Activated T-cell treated with anti-CD3 and anti-CD28 coated beads, Interleukin-2, amount 50 U/mL, for 1 hour (primary cell): ENCODE data around the gene KCNK10.

ENCODE experiments used
- DNase-seq: peaks from one replicate; pipeline ENCODE4 v3.0.0-alpha.2; 2020

The KCNK10 gene

DNA sequence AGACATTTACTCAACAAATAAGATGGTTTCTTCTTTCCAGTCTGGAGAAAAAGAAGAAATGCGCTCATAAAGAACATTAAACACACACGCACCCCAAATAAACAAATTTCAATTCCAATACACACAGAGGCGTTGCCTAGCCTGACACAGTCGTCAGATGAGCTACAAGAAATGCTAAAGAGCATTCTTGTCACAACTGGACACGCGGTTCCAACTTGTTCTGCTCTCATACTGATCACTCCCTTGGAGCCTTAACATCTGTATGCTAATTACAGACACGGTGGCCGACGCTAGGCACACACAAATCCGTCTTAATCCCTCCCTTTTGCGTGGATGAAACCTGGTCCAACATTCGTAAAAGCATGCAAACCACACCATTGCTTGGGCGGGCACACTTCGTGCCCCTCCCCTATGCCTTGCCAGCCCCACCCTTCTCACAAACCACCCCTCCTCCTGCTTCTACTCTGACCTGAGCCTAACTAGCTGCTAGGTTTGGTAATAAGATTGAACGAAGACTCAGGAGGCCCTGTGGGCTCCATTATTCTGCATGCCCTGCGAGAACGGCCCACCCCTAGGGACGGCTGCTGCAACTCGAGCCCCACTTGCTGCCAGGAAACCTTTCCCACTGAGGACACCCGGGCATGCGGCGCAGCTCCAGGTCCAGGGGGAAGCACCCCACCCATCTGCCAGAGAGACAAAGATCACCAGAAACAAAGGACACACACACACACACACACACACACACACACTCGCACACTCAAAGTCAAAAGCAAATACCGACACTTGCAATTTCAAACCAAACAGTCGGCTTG, 1.2 kb downstream of the KCNK10 start:
- DNase-seq = no peak

DNA sequence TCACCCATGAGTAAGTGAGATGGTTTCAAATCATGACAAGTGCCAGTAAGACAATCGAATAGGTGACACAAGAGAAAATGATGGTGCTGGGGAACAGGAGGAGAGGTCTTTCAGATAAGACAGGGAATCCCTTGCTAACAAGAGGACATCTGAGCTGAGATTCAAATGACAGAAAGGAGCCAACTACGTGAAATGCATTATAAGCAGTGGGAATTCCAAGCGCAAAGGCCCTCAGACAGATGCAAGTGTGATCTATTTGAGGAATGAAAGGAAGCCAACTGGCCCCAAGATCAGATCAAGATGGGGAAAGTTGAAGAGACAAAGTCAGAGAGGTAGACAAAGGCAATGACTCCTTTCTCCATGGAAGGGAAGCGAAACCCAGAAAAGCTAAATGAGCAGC, 4.7 kb downstream of the KCNK10 start:
- DNase-seq = no peak

DNA sequence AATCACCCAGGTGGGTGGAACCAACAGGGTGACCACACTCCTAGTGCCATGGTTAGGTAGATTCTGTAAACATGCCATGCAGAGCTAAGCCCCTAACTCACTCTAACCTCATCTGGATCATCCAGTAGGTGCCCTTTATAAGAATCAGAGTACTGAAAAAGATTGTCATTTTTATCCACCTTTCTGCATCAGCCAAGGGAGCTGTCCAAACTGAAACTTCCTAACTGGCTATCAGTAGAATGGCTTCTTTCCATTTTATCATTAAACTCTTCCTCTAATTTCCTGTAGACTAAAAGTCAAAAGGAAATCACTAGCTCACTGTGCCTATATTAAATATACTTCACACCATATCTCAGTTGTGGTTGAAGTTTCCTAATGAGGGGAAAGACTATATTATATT, 6.5 kb downstream of the KCNK10 start:
- DNase-seq = no peak

DNA sequence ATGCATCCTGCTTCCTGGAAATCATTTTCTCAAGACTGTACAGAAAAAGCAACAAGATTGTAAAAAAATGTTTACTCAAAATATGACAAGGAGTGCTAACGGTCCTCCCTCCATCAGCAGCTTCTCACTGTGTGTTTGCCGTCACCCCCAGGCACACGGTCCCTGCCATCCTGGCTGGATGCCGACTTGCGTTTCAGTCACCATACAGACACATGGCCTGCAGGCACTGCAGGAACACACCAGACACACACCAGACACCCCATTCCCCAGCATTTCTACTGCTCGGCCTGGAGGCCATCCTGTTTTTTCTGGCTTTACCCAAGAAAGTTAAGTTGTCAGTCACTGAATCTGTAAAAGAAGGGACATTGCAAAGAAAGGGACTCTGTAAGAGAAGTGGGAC, 10.8 kb downstream of the KCNK10 start:
- no peak for DNase-seq

DNA sequence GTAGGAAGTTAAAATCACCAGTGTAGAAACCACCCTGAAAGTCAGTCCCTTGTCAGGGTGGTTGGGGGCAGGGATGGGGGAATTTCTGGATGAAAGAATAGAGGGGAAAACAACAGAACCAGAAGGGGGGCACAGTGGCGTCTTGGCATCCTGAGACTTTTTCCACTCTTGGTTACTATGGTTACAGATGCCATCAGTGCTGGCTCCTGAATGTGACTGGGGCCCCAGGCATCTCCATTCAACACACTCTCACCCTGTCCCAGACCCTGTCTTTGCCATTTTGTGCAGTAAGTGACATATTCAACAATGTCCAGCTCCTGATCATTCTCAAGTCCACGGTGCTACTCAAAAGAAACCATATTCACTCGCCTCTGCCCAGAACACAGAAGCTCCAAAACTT, 11.3 kb downstream of the KCNK10 start:
- DNase-seq = no peak

DNA sequence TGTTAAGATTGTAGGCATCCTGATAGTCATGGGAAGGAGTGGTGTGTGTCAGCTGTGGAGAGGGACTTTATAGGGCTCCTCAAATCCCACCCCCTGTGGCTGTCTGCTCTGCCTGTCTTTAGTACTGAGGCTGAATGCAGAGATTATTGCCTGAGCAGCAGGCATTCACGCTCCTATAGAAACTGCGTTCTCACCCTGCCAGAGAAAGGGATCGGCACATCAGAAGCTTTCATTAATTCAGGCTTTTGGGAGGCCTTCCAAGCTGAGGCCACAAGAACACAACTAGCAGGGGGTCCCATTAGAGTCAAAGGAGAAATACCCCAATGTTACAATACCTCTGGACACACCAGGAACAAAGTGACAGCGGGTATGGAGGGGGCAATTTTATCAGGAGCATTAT, 12.6 kb downstream of the KCNK10 start:
- no peak for DNase-seq

DNA sequence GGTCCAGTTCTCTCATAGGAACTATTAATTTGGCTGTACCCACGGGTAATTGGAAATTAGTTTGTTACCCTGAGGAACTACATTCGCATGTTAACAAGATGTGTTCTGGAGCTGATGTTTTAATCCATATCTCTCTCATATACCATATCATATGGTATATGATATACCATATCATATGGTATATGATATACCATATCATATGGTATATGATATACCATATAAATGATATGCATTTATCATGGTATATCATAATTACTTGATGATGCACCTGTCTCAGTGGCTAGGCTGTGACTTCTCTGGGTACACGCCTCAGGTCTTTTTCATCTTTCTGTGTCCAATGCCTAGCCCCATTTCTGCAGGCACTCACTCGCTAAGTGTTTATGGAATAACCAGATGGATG, 13.0 kb downstream of the KCNK10 start:
- DNase-seq = no peak

DNA sequence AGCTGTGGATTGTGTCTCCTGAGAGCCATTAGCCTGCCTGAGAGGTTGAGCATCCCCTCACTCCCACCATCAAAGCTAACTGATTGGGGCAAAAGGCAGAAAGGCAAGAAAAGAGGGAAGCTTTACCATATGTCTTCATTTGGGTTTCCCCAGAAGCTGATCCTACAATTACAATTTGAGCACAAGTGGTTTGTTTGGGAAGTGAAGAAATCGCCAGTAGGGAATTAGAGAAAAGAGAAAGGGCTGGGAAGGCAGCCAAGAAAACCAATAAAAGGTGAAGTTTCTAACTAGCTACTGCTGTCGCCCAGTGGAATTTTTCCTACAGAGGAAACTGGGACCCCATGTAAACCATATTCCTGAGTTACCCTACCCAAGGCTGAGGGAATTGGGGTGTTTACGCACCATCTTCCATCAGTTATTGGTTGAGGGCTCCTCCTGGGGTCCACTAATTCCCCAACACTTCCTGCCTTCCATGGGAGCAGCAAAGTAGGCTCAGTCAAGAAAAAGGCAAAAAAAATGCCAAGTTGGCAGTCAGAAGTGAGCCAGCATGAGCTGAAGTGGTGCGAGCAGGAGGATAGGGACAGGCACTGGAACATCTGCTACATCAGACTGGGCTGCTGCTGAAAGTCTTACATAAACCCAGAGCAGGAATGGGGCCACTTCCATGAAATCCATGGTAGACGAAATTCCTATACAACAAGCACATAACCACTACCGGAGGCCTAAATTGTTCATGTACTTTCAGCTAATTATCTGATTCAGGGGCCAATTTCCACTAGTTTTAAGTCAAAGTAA, 17.3 kb downstream of the KCNK10 start:
- no peak for DNase-seq

DNA sequence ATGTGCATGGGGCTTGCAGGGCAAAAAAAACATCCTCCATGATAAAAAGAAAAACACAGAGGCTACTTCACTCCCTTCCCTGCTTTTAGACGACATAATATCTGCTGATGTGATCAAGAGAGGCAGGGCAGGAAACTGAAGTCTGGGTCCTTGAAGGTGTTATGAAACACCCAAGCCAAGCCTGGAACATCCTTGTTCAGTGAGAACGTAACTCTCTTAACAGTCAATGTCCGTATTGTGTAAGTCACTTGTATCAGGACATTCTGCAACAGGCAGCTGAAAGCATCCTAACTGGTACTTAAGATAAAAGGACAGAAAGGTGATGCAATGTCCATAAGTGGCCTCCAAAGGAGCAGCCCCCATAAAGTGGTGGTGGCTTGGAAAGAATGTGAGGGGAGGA, 20.0 kb downstream of the KCNK10 start:
- DNase-seq = no peak

DNA sequence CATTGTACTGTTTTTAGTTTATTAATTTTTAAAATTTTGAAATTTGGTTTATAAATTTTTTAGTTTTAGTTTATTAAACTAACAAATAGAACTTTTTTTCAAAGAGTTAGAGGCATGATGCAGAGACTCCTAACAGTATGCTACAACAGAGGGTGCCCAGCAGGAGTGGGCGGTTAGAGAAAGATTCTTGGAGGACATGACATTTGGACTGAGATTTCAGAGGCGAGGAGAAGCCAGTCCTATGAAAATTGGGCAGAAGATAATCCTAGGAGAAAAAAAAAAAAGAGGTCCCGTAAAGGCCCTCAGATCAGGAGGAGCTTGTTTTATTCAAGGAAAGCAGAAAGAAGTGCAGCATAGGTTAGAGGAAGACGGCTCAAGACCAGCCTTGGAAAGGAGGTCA, 21.7 kb downstream of the KCNK10 start:
- DNase-seq = no peak

DNA sequence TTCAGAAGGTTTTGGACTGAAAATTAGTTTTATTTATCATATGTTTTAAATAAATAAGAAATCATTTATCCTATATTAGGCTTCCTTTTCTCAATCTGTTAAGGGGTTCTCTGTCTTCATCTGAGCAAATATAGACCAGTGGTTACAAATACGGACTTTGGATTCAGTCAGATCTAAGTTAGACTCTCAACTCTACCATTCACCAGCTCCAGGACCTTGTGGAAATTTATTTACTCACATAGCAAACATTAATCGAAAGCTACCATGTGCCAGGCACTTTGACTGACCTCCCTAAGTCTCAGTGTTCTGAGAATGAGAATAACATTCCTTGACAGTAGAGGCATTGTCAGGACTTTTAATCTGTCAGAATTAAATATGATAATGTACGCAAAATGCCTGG, 22.3 kb downstream of the KCNK10 start:
- DNase-seq = no peak

DNA sequence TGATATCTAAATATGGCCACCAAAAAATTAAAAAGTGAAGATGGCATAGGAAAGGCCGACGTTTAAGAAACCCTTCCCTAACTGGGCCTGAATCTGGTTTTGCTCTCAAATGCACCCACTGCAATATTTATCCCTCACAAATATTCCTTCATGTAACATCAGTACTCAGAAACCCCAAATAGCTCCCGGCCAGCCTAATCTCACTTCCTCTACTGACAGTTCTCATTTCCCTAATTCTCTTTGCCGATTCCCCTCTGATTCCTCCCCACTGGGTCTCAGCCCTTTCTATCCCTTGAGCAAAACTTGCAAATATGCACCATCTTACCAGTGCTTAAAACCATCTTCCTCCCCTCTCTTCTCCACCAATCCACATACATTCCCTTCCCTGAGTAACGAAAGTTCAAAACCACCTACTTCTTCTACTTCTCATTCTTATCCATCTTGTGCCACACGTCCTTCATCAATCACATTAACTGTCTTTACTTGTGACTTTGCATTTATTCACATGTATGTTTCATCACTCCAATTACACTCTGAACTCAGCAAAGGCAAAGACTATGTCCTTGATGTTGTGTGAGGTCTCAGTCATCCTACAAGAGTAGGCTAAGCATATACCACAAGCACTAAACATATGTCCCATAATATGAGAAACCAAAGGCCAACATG, 23.1 kb downstream of the KCNK10 start:
- DNase-seq = no peak

DNA sequence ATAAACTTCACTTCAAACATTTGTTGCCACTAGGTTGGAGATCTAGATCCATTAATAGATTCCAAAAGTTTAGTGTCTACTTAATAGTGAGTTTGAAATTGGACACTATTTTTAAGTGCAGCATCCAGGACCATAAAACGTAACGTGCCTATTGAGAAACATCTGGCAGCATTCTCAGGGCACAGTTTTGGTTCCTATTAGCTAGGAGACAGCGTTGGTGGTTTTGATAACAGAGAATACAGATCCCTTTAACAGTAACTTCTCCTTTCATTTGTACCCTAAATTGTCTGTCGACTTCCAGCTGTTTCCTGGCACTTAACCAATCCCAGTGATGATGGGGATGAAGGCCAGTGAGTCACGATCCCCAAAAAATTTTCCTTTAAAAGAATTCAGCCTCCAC, 25.8 kb downstream of the KCNK10 start:
- DNase-seq = no peak

DNA sequence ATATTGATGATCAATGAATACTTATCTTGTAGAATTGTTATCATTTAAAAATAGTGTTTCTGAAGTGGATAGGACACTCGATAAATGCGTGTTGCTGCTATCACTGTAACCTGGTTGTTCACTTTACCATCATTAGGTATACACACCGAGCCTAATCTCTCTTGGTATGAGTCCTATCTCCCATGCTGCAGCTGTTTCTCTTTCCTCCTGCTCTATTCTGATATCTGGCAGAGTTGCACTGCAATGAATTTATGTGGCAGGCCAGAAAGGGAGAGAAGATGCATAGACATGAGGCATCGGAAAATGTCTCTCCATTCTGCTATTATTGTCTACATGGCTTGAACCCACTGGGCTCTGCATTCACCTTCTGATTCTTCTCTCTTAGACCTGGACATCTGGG, 26.7 kb downstream of the KCNK10 start:
- DNase-seq = no peak

DNA sequence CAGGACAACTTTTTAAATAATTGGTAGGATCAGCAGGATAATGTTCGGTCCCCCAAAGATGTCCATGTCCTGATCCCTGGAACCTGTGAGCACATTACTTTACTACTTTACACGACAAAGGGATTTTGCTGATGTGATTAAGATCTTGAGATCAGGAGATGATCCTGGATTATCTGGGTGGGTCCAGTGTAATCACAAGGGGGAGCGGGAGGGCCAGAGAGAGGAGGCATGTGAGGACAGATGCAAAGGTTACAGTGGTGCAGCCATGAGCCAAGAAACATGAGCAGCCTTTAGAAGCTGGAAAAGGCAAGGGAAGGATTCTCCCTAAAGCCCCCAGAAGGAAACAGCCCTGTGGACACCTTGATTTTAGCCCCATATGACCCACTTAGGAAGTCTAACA, 33.1 kb downstream of the KCNK10 start:
- DNase-seq = no peak

DNA sequence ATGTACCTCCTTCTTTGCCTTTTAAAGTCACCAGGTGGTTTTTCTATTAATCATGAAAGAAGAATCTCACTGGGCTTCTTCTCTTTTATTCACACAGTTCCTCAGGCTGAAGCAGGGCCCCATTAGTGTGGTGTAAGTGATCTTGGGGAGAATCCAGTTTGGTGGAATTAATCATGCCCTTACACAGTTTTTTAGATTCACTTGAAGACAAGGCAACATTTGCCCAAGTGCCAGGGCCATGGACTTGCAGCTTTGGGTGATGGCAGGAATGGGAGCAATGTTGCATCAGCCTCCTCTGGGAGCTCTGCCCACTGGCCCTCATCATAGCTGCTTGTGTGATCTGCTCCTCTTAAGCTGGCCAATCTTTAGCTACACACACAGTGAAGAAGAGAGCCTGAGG, 33.8 kb downstream of the KCNK10 start:
- DNase-seq = no peak

DNA sequence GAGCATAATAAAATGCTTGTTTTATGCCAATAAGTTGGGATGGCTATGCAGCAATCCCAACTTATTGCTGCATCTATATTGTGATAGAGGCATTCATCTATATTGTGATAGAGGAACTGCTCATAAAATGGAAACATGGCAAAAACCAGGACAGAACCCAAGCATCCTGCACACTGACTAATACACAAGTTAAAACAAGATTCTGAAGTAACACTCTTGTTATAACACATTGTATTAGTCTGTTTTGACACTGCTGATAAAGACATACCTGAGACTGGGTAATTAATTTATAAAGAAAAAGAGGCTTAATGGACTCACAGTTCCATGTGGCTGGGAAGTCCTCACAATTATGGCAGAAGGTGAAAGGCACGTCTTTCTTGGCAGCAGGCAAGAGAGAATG, 36.8 kb downstream of the KCNK10 start:
- no peak for DNase-seq

DNA sequence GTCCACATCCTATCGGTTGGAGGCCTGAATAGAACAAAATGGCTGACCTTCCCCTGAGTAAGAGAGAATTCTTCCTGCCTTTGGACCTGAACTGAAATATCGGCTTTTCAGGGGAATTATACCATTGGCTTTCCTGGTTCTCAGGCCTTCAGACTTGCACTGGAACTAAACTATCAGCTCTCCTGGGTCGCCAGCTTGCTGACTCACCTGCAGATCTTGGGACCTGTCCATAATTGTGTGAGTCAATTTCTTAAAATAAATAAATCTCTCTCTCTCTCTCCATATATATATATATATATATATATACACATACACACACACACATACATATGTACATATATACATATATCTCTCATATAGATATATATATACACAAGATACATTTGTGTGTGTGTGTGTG, 41.6 kb downstream of the KCNK10 start:
- DNase-seq = no peak

DNA sequence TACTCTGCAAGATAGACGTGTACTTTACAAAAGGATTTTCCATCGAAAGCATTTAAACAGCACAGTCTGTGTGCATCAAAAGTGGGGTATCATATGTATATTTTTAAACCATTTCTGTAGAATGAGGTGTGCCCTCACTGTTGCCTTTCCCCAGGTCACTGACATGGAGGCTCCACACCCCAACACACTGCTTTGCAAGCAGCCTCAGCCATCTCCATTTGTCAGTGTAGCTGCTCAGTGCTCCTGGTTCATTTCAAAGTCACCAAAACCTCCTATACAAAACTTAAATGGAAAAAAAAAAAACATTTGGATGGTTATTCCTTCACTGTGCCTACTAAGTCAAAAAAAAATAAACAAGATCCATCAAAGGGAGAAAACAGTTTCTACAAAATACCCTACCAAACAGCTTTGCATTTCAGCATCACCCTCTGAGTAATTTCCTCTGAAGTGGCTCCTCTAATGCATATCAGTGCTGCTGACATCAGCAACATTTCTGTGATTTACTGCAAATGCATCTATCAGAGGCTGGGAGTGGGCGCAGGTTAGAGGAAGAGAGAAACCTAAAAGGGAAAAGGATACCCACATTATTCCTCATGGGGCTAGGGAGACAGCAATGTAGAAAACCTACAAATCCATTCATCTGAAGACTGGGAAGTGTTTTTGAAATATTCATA, 46.0 kb downstream of the KCNK10 start:
- DNase-seq = no peak

DNA sequence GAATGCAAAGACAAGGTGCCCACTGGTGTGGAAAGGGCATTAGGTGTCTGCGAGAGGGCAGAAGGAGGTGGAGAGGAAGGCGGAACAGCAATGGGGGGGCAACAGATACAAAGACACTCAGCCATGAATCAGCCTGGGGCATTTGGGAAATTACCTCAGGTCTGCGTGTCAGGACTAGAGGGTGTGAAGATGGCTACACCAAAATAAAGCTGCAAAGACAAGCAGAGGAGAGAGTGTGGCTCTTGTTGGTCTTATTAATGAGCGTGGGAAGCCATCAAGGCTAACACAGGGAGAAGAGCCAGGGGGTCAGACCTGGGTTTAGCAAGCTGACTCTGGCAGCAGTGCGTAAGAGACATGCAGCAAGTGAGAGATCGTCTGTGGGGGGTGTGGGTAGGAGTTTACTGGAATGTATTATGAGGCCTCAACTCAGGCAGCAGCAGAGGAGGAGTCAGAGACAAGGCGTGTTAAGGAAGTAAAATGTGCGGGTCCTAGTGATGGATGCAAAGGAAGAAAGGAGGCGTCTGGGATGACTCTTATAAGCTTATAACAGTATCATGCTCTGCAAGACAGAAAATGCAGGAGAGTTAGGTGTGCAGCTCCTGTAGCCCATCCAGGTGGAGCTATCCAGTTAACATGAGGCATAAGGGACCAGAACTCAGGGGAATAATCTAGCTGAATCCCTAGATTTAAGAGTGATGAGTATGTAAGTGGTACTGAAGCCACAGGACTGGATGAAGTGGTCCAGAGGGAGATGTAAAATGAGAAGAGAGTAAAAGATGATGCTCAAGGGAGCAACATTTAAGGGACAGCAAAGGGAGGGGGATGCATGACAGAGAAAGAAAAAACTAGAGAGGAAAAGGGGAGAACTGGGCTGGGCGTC, 50.4 kb downstream of the KCNK10 start:
- DNase-seq = no peak

DNA sequence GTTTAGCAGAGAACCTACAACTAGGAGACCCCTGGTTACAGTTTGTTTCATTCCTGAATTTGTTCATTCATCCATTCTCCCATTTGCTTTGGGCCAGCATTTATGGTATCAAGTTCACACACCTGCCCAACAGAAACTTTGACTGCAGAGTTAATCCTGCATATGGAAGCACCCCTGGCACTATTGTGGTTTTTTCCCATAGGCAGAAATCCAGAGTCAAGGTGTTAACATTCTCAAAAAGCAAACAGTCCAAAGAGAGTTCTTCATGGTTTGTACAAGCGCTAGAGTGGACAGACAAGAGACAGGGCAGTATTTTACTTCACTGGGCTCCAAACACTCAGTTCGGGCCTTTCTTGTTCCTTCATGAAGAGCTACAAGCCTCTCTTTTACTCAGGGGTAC, 51.9 kb downstream of the KCNK10 start:
- DNase-seq = no peak

DNA sequence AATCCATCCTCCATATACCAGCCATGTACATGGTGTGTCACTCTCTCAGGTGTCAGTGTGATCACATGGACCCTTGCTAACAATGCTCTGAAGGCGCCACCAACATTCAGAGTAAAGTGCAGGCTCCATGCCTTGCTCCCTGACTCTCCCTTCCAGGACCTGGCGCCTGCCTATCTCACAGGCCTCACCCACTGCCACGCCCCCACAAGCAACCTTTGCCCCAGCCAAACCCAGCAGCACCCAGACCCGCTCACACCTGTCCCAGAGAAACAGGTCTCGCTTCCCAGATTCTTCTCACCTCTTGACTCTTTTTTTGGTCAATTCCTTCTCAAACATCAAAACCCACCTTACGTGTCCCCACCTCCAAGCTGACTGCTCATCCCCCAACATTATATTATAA, 52.3 kb downstream of the KCNK10 start:
- DNase-seq = no peak
